GM23338 (cell line): Measurements from ENCODE around the gene PANK4.

Experiments used
- CTCF ChIP-seq, 2 experiments: fragments of 200-600 bp in 1 of 2; sonication (generic) in 1 of 2; conservative IDR thresholded peaks; 2 replicates each; pipeline versions ENCODE4 v1.5.1 to v1.6.1; 2016 to 2017; ENCODE audit warnings: antibody characterized with exemption in 2 of 2, low read depth in 2 of 2, mild to moderate bottlenecking in 2 of 2, moderate library complexity in 1 of 2
- ETS1 ChIP-seq: IDR thresholded peaks from 2 replicates; pipeline ENCODE4 v1.6.1; 2016; ENCODE audit warnings: antibody characterized with exemption
- EZH2 ChIP-seq: fragments of 200-600 bp; sonication (generic); IDR thresholded peaks from one replicate; pipeline ENCODE4 v1.8.0; 2017; ENCODE audit warnings: antibody characterized with exemption, mild to moderate bottlenecking, low read depth; ENCODE audit not compliant: unreplicated experiment
- EZH2phosphoT487 ChIP-seq: fragments of 200-600 bp; sonication (generic); IDR thresholded peaks from one replicate; pipeline ENCODE4 v1.8.1; 2018; ENCODE audit warnings: antibody characterized with exemption; ENCODE audit not compliant: unreplicated experiment
- REST ChIP-seq: IDR thresholded peaks from one replicate; pipeline ENCODE4 v1.6.1; 2018; ENCODE audit warnings: antibody characterized with exemption; ENCODE audit not compliant: unreplicated experiment
- STAT1 ChIP-seq: IDR thresholded peaks from one replicate; pipeline ENCODE4 v1.6.1; 2016; ENCODE audit warnings: antibody characterized with exemption; ENCODE audit not compliant: unreplicated experiment
- ZNF331 ChIP-seq: fragments of 250-450 bp; sonication (Bioruptor Pico); IDR thresholded peaks from 2 replicates; pipeline ENCODE4 v1.5.0; 2020; ENCODE audit warnings: low read depth, mild to moderate bottlenecking, moderate library complexity

GRCh38 chr1:2488688-2489087 lies 37.7 kb downstream of the PANK4 start:
- TF ChIP-seq CTCF (conservative IDR thresholded peaks at IDR 0.05; ENCODE audit: low read depth in 2 of 2) (no peak), ZNF331 (CRISPR knock-in tag) (no peak), EZH2 (no peak), REST (no peak), ETS1 (no peak), EZH2phosphoT487 (no peak), STAT1 (no peak)
